Calu3 (cell line): Measurements from ENCODE around the gene DYNC1LI2. TPM values are rescaled to one million over a fixed set of nuclear protein-coding genes. Genes with fewer than 3 reads are reported as not detected.

ENCODE experiments used
- BruUV-seq: library from RNA; stranded (reverse); fragments of 400-500 nt; replicated peaks from 2 replicates; lab custom pipeline; 2021; lab: Mats Ljungman, UMichigan
- CTCF ChIA-PET: fragments of 300-600 bp; sonication (Branson Sonifier 250); formaldehyde crosslinking; loops from one replicate; lab custom pipeline; 2022; ENCODE audit warnings: antibody characterized with exemption; lab: Charles Lee
- DNase-seq: peaks from one replicate; pipeline ENCODE4 v3.0.0; 2022
- H3K27ac Mint-ChIP-seq: one replicate; pipeline ENCODE4 v1.8.0; 2022; ENCODE audit warnings: mixed read lengths; ENCODE audit not compliant: unreplicated experiment
- H3K27me3 Mint-ChIP-seq: one replicate; pipeline ENCODE4 v1.8.0; 2022; ENCODE audit warnings: mixed read lengths; ENCODE audit not compliant: unreplicated experiment
- H3K36me3 Mint-ChIP-seq: one replicate; pipeline ENCODE4 v1.8.0; 2022; ENCODE audit warnings: mild to moderate bottlenecking, moderate library complexity, mixed read lengths; ENCODE audit not compliant: insufficient read depth, unreplicated experiment
- H3K4me1 Mint-ChIP-seq: one replicate; pipeline ENCODE4 v1.8.0; 2022; ENCODE audit warnings: mild to moderate bottlenecking, low read depth, mixed read lengths; ENCODE audit not compliant: unreplicated experiment
- H3K4me3 Mint-ChIP-seq: one replicate; pipeline ENCODE4 v1.8.0; 2022; ENCODE audit warnings: mild to moderate bottlenecking, low read depth, moderate library complexity, mixed read lengths; ENCODE audit not compliant: unreplicated experiment
- H3K9me3 Mint-ChIP-seq: one replicate; pipeline ENCODE4 v1.8.0; 2022; ENCODE audit warnings: low read depth, mixed read lengths; ENCODE audit not compliant: unreplicated experiment
- CTCF ChIP-seq: fragments of 200-600 bp; IDR thresholded peaks from one replicate; pipeline ENCODE4 v1.8.0; 2022; ENCODE audit warnings: antibody characterized with exemption; ENCODE audit not compliant: unreplicated experiment
- intact Hi-C: fragments of 100-400 bp; cut with micrococcal nuclease; formaldehyde crosslinking; loops from one replicate; pipeline ENCODE4 v1.10.0; 2022; ENCODE audit not compliant: unreplicated experiment
- total RNA-seq: library from RNA; stranded (reverse); gene quantifications from 2 replicates; pipeline ENCODE4 v1.2.3, GENCODE V29; 2022

Gene DYNC1LI2
- total RNA-seq, 1 experiment from 2014 or later = 152 TPM

GRCh38 chr16:66714062-66714461 is 37.3 kb downstream of the DYNC1LI2 start:
- no TSS peak for BruUV-seq
- Mint-ChIP-seq H3K36me3 (peaks cover 21% of the 10 kb centered on the region), H3K9me3 (peaks cover 4% of the 10 kb centered on the region), H3K4me1 (no peaks in the 10 kb centered on the region), H3K27me3 (no peaks in the 10 kb centered on the region), H3K4me3 (no peak overlapping the region), H3K27ac (no peak overlapping the region)
- CTCF ChIA-PET = interaction anchor here (0.6 to 0.7 kb wide), 3 partner anchors 17 to 163 kb away, joined by 3 read pairs; no protein-coding TSS in a partner anchor
- TF ChIP-seq CTCF = no peak
- intact Hi-C loops = no loop called here
- DNase-seq = no peak

GRCh38 chr16:66713076-66713475 is 38.3 kb downstream of the DYNC1LI2 start:
- Mint-ChIP-seq H3K36me3 (peaks cover 17% of the 10 kb centered on the region), H3K27ac (peak overlapping the region; percentile 21), H3K27me3 (no peaks in the 10 kb centered on the region), H3K9me3 (peaks cover 4% of the 10 kb centered on the region), H3K4me1 (no peaks in the 10 kb centered on the region), H3K4me3 (no peak overlapping the region)
- CTCF ChIA-PET = no interaction called here
- no peak for TF ChIP-seq CTCF
- DNase-seq = no peak
- BruUV-seq = no TSS peak
- intact Hi-C loops = no loop called here

- Mint-ChIP-seq H3K9me3 (peaks cover 4% of the 10 kb centered on the region), H3K4me3 (no peak overlapping the region), H3K27me3 (no peaks in the 10 kb centered on the region), H3K4me1 (no peaks in the 10 kb centered on the region), H3K36me3 (peaks cover 12% of the 10 kb centered on the region), H3K27ac (peak overlapping the region; percentile 21)
- DNase-seq = no peak
- intact Hi-C loops = no loop called here
- BruUV-seq = no TSS peak
- CTCF ChIA-PET = no interaction called here
- no peak for TF ChIP-seq CTCF
These were observed 38.9 kb downstream of the DYNC1LI2 start for GRCh38 chr16:66712512-66712911.

GRCh38 chr16:66711581-66711980 is 39.8 kb downstream of the DYNC1LI2 start:
- DNase-seq = no peak
- no peak overlapping the region for H3K27ac Mint-ChIP-seq
- TF ChIP-seq CTCF = no peak
- no peaks in the 10 kb centered on the region for H3K27me3 Mint-ChIP-seq
- H3K36me3 Mint-ChIP-seq = peaks cover 5% of the 10 kb centered on the region
- no peak overlapping the region for H3K4me3 Mint-ChIP-seq
- no peaks in the 10 kb centered on the region for H3K4me1 Mint-ChIP-seq
- CTCF ChIA-PET = no interaction called here
- intact Hi-C loops = no loop called here
- BruUV-seq = no TSS peak
- peaks cover 4% of the 10 kb centered on the region for H3K9me3 Mint-ChIP-seq
